ENCODE measurements around the gene PDE6H.

The PDE6H gene

GRCh38 chr12:14962797-14963196, 10.0 kb upstream of the PDE6H start:
- Histone ChIP-seq H3K27me3 (ENCODE audit: insufficient read depth, low read length) (no peaks in the 10 kb centered on the region), H2AFZ (ENCODE audit: insufficient read depth, low read length, poor library complexity) (no peak overlapping the region), H3K23ac (ENCODE audit: low read length) (no peak overlapping the region), H3K79me2 (ENCODE audit: control insufficient read depth, insufficient read depth, low read length, poor library complexity) (no peaks in the 10 kb centered on the region), H3K4ac (ENCODE audit: low read depth, low read length) (no peak overlapping the region), H3K4me3 (ENCODE audit: low read depth, low read length) (no peak overlapping the region), H3K4me2 (ENCODE audit: low read length) (no peak overlapping the region), H4K91ac (ENCODE audit: low read depth, low read length) (no peak overlapping the region), H2AK5ac (ENCODE audit: low read length) (no peak overlapping the region), H4K12ac (ENCODE audit: low read depth, low read length) (no peak overlapping the region), H3K9me3 (ENCODE audit: insufficient read depth, low read depth, low read length) (no peaks in the 10 kb centered on the region), H2BK12ac (ENCODE audit: low read length) (no peak overlapping the region), H2BK5ac (ENCODE audit: low read depth, low read length, poor library complexity) (no peak overlapping the region), H3K36me3 (ENCODE audit: control insufficient read depth in 1 of 2, insufficient read depth in 2 of 2, low read length in 2 of 2) (no peaks in the 10 kb centered on the region), H3K9ac (ENCODE audit: low read length) (no peak overlapping the region), H3K79me1 (ENCODE audit: low read length) (peaks cover 22% of the 10 kb centered on the region), H3K18ac (ENCODE audit: low read length) (no peak overlapping the region), H4K8ac (ENCODE audit: low read depth, low read length) (no peak overlapping the region), H3K4me1 (ENCODE audit: control insufficient read depth in 1 of 2, insufficient read depth in 2 of 2, low read length in 2 of 2) (peaks cover 15 to 22% of the 10 kb centered on the region in 2 experiments), H3K14ac (ENCODE audit: low read length) (no peak overlapping the region), H2BK120ac (ENCODE audit: insufficient read depth, low read length, poor library complexity) (no peak overlapping the region), H3K27ac (ENCODE audit: low read depth, low read length) (no peak overlapping the region)
- DNase-seq, result no peak
- no CpG with 5 or more reads among the region's 3 CpGs for whole genome bisulfite sequencing (ENCODE audit: extremely low coverage, insufficient coverage, insufficient read length)

DNA sequence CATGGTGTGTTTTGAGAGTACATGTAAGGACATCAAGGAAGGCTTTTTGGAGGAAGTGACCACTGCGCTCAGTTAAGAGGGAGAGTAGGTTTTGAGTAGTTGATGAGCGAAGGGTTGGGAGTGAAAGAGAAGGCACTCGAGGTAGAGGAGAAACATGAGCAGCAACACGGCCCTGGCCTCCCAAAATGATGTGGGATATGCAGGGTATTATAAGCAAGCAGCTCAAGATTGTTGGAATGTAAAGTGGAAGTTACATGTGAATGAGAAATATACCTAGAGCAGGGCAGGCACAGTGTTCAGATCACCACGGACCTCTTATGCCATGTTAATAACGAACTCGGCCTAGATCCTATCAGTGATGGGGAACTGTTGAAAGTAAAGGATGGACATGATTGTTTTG, 9.3 kb upstream of the PDE6H start:
- no peak overlapping the region for H2BK120ac ChIP-seq (ENCODE audit: insufficient read depth, low read length, poor library complexity)
- H3K14ac ChIP-seq (ENCODE audit: low read length), result no peak overlapping the region
- no peaks in the 10 kb centered on the region for H3K27me3 ChIP-seq (ENCODE audit: insufficient read depth, low read length)
- DNase-seq, result peak in 1 of 2 donors; percentile 62
- no peak overlapping the region for H4K91ac ChIP-seq (ENCODE audit: low read depth, low read length)
- H3K4me3 ChIP-seq (ENCODE audit: low read depth, low read length), result no peak overlapping the region
- no peak overlapping the region for H3K18ac ChIP-seq (ENCODE audit: low read length)
- no peaks in the 10 kb centered on the region for H3K79me2 ChIP-seq (ENCODE audit: control insufficient read depth, insufficient read depth, low read length, poor library complexity)
- peaks cover 18% of the 10 kb centered on the region for H3K79me1 ChIP-seq (ENCODE audit: low read length)
- H3K9me3 ChIP-seq (ENCODE audit: insufficient read depth, low read depth, low read length), result no peaks in the 10 kb centered on the region
- H4K12ac ChIP-seq (ENCODE audit: low read depth, low read length), result no peak overlapping the region
- no peak overlapping the region for H2BK5ac ChIP-seq (ENCODE audit: low read depth, low read length, poor library complexity)
- H3K4me1 ChIP-seq (ENCODE audit: control insufficient read depth in 1 of 2, insufficient read depth in 2 of 2, low read length in 2 of 2), result peaks cover 11 to 19% of the 10 kb centered on the region in 2 experiments
- H3K4me2 ChIP-seq (ENCODE audit: low read length), result no peak overlapping the region
- no peak overlapping the region for H2AK5ac ChIP-seq (ENCODE audit: low read length)
- WGBS (ENCODE audit: extremely low coverage, insufficient coverage, insufficient read length), result 100% methylated on average over 1 of the region's 7 CpGs
- H4K8ac ChIP-seq (ENCODE audit: low read depth, low read length), result no peak overlapping the region
- H3K9ac ChIP-seq (ENCODE audit: low read length), result no peak overlapping the region
- no peak overlapping the region for H3K27ac ChIP-seq (ENCODE audit: low read depth, low read length)
- H3K36me3 ChIP-seq (ENCODE audit: control insufficient read depth in 1 of 2, insufficient read depth in 2 of 2, low read length in 2 of 2), result no peaks in the 10 kb centered on the region
- H3K4ac ChIP-seq (ENCODE audit: low read depth, low read length), result no peak overlapping the region
- H3K23ac ChIP-seq (ENCODE audit: low read length), result no peak overlapping the region
- H2AFZ ChIP-seq (ENCODE audit: insufficient read depth, low read length, poor library complexity), result no peak overlapping the region
- H2BK12ac ChIP-seq (ENCODE audit: low read length), result peak overlapping the region; percentile 2

DNA sequence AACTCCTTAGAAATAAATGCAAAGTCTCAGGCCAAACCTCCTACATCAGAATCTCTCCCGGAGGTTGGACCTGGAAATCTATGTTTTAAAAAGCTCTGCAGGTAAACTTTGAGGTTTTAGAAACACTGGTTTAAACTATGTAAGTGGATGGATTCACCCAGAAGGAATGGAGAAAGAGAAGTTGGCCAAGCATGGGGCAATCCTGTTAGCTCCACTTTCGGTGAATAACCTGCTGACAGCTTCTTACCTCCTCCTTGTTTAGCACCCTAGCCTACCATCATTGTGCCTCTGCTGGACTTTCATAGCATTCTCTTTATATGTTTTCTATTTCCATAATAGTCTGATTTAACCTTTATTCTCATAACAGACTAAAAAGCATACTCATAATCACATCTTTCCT, 8.4 kb upstream of the PDE6H start:
- H3K23ac ChIP-seq (ENCODE audit: low read length), result no peak overlapping the region
- H2BK5ac ChIP-seq (ENCODE audit: low read depth, low read length, poor library complexity), result no peak overlapping the region
- no peak overlapping the region for H4K8ac ChIP-seq (ENCODE audit: low read depth, low read length)
- no peak overlapping the region for H3K4me2 ChIP-seq (ENCODE audit: low read length)
- no CpG with 5 or more reads among the region's 2 CpGs for WGBS (ENCODE audit: extremely low coverage, insufficient coverage, insufficient read length)
- no peak overlapping the region for H3K4me3 ChIP-seq (ENCODE audit: low read depth, low read length)
- no peak overlapping the region for H2AFZ ChIP-seq (ENCODE audit: insufficient read depth, low read length, poor library complexity)
- H4K12ac ChIP-seq (ENCODE audit: low read depth, low read length), result no peak overlapping the region
- no peaks in the 10 kb centered on the region for H3K79me2 ChIP-seq (ENCODE audit: control insufficient read depth, insufficient read depth, low read length, poor library complexity)
- peak; percentile 65 to 73 for DNase-seq
- H3K4ac ChIP-seq (ENCODE audit: low read depth, low read length), result no peak overlapping the region
- H2BK120ac ChIP-seq (ENCODE audit: insufficient read depth, low read length, poor library complexity), result no peak overlapping the region
- no peak overlapping the region for H3K9ac ChIP-seq (ENCODE audit: low read length)
- peaks cover 8 to 12% of the 10 kb centered on the region in 2 experiments for H3K4me1 ChIP-seq (ENCODE audit: control insufficient read depth in 1 of 2, insufficient read depth in 2 of 2, low read length in 2 of 2)
- no peak overlapping the region for H3K27ac ChIP-seq (ENCODE audit: low read depth, low read length)
- no peaks in the 10 kb centered on the region for H3K36me3 ChIP-seq (ENCODE audit: control insufficient read depth in 1 of 2, insufficient read depth in 2 of 2, low read length in 2 of 2)
- no peak overlapping the region for H3K14ac ChIP-seq (ENCODE audit: low read length)
- H4K91ac ChIP-seq (ENCODE audit: low read depth, low read length), result no peak overlapping the region
- H3K18ac ChIP-seq (ENCODE audit: low read length), result no peak overlapping the region
- H3K9me3 ChIP-seq (ENCODE audit: insufficient read depth, low read depth, low read length), result no peaks in the 10 kb centered on the region
- H3K79me1 ChIP-seq (ENCODE audit: low read length), result peaks cover 16% of the 10 kb centered on the region
- H2AK5ac ChIP-seq (ENCODE audit: low read length), result no peak overlapping the region
- H2BK12ac ChIP-seq (ENCODE audit: low read length), result no peak overlapping the region
- H3K27me3 ChIP-seq (ENCODE audit: insufficient read depth, low read length), result no peaks in the 10 kb centered on the region

- no peak overlapping the region for H3K4ac ChIP-seq (ENCODE audit: low read depth, low read length)
- H3K9me3 ChIP-seq (ENCODE audit: insufficient read depth, low read depth, low read length), result no peaks in the 10 kb centered on the region
- no peak overlapping the region for H3K23ac ChIP-seq (ENCODE audit: low read length)
- no peak overlapping the region for H4K91ac ChIP-seq (ENCODE audit: low read depth, low read length)
- whole genome bisulfite sequencing (ENCODE audit: extremely low coverage, insufficient coverage, insufficient read length), result no CpG with 5 or more reads among the region's 2 CpGs
- H2BK120ac ChIP-seq (ENCODE audit: insufficient read depth, low read length, poor library complexity), result no peak overlapping the region
- no peak overlapping the region for H4K8ac ChIP-seq (ENCODE audit: low read depth, low read length)
- no peak overlapping the region for H3K9ac ChIP-seq (ENCODE audit: low read length)
- H3K27ac ChIP-seq (ENCODE audit: low read depth, low read length), result no peak overlapping the region
- DNase-seq, result no peak
- no peak overlapping the region for H2BK5ac ChIP-seq (ENCODE audit: low read depth, low read length, poor library complexity)
- no peak overlapping the region for H3K14ac ChIP-seq (ENCODE audit: low read length)
- H2BK12ac ChIP-seq (ENCODE audit: low read length), result peak overlapping the region; percentile 5
- H3K4me1 ChIP-seq (ENCODE audit: control insufficient read depth in 1 of 2, insufficient read depth in 2 of 2, low read length in 2 of 2), result peaks cover 4 to 8% of the 10 kb centered on the region in 2 experiments
- no peak overlapping the region for H2AFZ ChIP-seq (ENCODE audit: insufficient read depth, low read length, poor library complexity)
- H3K27me3 ChIP-seq (ENCODE audit: insufficient read depth, low read length), result no peaks in the 10 kb centered on the region
- H4K12ac ChIP-seq (ENCODE audit: low read depth, low read length), result no peak overlapping the region
- H3K36me3 ChIP-seq (ENCODE audit: control insufficient read depth in 1 of 2, insufficient read depth in 2 of 2, low read length in 2 of 2), result no peaks in the 10 kb centered on the region
- no peak overlapping the region for H3K4me2 ChIP-seq (ENCODE audit: low read length)
- H3K4me3 ChIP-seq (ENCODE audit: low read depth, low read length), result no peak overlapping the region
- H3K79me2 ChIP-seq (ENCODE audit: control insufficient read depth, insufficient read depth, low read length, poor library complexity), result no peaks in the 10 kb centered on the region
- no peak overlapping the region for H3K18ac ChIP-seq (ENCODE audit: low read length)
- peaks cover 11% of the 10 kb centered on the region for H3K79me1 ChIP-seq (ENCODE audit: low read length)
- no peak overlapping the region for H2AK5ac ChIP-seq (ENCODE audit: low read length)
Measured at GRCh38 chr12:14965221-14965620, 7.6 kb upstream of the PDE6H start.
